UCSD-AML1 (cell line): Measurements from ENCODE around the gene SEC14L1.
"Not testable (repeated sequence)": the region's sequence is repeated elsewhere in the genome, so short reads cannot be mapped to it uniquely, and the experiment has no call there.

Experiments used
- DNase-seq: peaks from one replicate; lab custom pipeline; 2025; ENCODE audit not compliant: unreplicated experiment; lab: John Stamatoyannopoulos, UW

The SEC14L1 gene

DNA sequence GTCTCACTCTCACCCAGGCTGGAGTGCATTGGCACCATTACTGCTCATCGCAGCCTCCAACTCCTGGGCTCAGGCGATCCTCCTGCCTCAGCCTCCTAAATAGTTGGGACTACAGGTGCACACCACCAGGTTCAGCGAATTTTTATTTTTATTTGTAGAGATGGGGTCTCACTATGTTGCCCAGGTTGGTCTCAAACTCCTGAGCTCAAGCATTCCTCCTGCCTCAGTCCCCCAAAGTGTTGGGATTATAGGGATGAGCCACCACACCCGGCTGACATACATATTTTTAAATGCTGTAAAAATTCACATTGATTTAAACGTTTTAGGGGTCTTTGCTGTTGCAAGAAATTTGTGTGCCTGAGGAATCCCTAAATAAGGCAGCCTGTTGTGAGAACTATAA lies 24.8 kb upstream of the SEC14L1 start:
- DNase-seq = no peak

GRCh38 chr17:77116371-77116860 lies 24.4 kb upstream of the SEC14L1 start:
- no peak for DNase-seq

DNA sequence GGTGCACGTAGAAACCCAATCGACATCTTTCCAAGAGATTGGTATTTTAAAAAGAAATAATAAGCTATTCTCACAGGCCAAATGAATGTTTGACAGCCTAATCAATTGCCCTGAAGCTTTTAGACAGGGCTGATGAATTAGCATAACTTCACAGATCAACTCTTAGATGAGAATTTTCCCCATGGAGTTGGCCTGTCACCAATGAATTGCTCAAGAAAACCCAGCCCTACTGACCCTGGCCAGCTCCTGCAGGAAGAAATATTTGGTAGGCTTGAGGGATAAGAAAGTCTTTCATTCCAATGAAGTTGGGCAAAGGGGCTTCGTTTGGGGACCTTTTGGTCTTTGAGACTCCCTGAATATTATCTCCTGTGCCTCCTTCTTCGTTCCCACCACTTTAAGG lies 23.4 kb upstream of the SEC14L1 start:
- no peak for DNase-seq

- DNase-seq = no peak
Measured at GRCh38 chr17:77118251-77118928, 22.4 kb upstream of the SEC14L1 start.

DNA sequence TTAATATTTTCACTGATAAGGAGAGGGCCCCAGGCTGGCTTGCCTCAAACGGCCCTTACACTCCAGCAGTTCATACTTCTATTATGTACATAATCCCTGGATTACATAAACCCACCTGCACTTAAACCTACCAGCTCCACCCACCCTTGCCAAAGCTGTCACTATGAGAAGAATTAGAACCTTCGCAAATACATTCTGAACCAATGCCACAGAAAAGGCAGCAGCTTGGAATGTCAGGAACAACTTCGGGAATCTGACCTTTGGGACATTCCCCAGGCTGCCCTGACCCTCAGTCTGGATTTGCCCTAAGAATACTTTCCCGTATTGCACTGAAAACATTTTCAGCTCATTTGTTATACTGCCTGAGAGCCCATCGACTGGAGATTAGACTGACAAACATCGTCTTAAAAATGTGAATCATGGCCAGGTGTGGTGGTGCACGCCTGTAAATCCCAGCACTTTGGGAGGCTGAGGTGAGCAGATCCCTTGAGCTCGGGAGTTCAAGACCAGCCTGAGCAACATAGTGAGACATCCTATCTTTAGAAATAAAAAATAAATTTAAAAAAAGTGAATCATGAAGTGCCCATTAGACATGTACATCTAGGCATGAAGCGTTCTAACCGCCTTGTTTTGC lies 21.0 kb upstream of the SEC14L1 start:
- no peak for DNase-seq

GRCh38 chr17:77120868-77121267 lies 19.9 kb upstream of the SEC14L1 start:
- no peak for DNase-seq

DNA sequence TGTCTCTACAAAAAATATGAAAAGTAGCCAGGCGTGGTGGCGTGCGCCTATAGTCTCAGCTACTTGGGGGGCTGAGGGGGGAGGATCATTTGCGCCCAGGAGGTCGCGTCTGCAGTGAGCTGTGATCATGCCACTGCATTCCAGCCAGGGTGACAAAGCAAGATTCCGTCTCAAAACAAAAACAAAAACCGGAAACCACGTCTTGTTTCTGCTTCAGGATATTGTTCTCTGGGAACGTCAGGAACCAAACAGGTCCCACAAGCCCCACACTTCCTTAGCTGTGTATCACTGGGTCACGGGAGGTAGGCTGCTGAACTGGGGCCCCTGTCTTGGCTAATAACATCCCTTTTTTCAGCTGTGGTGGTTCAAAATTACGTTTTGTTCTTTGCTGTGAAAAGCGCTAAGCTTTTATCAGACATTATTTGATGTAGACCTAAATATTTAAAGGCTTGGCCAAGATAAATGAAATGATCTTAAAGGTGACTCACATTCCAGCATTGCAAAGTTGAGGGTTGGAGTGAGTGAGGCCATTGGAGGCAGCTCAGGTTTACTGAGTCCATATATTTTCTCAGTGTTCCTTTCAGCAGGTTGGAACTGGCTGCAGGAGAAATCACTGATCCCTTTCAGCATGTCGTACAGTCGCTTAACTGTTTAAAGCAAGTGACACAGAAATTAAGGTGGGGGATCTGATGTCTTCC lies 16.4 kb upstream of the SEC14L1 start:
- DNase-seq = peak; percentile 28

DNA sequence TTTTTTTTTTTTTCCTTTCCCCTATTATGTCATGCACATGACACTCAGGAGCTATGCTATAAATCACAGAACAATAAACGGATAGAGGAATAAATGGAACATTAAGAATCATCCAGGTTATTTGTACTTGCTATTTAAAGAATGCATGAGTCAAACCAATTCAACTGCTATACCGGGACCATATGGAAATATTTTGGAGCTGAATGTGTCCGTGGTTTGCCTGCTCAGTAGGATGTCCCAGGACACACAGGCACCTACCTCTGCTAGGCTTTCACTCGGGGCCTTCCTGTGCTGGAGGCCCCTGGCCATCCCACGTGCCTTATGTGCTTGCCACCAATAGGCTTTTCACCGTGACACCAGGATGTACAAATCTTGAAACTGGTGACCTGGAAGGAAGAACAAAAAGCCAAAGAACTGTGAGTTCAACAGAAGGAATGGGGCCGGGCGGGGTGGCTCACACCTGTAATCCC lies 15.3 kb upstream of the SEC14L1 start:
- no peak for DNase-seq

GRCh38 chr17:77126519-77126918 lies 14.2 kb upstream of the SEC14L1 start:
- DNase-seq = no peak

- peak; percentile 53 for DNase-seq
Measured at GRCh38 chr17:77127735-77128361, 12.9 kb upstream of the SEC14L1 start.

- no peak for DNase-seq
Measured at GRCh38 chr17:77128896-77129567, 11.7 kb upstream of the SEC14L1 start.

DNA sequence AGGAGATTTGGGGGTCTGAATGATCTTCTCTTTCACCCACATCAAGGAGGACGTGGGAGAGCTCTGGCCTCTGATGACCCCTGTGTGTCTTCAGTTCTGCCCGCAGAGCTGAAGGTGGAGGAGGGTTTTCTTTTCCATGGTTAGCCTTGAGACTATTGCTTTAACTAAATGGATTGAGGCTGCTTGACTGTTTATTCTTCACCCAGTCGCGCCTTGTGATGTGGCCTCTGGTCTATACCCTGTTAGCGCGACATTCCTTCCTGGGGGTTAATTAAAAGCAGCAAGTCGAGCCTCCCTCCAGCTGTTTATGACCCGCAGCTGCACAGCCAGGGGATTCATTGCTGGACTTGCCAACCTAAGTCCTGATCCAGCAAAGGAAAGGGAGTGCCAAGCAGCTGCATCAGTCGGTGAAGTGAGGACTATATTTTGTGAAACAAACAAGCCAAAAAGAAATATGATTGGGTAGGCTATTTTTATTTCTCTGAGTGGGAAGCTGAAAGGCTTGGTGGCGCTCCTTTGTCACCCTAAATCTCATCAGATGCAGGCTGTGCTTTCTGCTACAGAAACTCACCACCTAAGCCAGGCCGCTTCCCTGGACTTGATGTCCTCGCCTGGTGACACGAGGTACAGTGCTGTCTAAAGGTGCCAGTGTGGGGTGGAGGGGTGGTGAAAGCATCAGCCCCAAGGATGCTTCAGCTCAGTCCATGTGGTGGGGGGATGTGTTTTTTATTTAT lies 11.0 kb upstream of the SEC14L1 start:
- no peak for DNase-seq

DNA sequence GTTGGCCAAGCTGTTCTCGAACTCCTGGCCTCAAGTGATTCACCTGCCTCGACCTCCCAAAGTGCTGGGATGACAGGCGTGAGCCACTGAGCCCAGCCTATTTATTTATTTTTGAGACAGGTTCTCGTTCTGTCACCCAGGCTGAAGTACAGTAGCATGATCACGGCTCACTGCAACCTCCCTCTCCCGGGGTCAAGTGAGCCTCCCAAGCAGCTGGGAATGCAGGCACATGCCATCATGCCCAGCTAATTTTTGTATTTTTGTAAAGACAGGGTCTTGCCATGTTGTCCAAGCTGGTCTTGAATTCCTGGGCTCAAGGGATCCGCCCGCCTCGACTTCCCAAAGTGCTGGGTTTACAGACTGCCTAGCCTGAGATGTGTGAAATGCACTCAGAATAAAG lies 10.2 kb upstream of the SEC14L1 start:
- DNase-seq = no peak

GRCh38 chr17:77131904-77132303 lies 8.9 kb upstream of the SEC14L1 start:
- no peak for DNase-seq

GRCh38 chr17:77132411-77133086 lies 8.2 kb upstream of the SEC14L1 start:
- no peak for DNase-seq

- no peak for DNase-seq
Measured at GRCh38 chr17:77133087-77133638, 7.6 kb upstream of the SEC14L1 start.

GRCh38 chr17:77136420-77136767 lies 4.4 kb upstream of the SEC14L1 start:
- no peak for DNase-seq

GRCh38 chr17:77137111-77137510 lies 3.7 kb upstream of the SEC14L1 start:
- no peak for DNase-seq

- DNase-seq = not testable (repeated sequence)
Measured at GRCh38 chr17:77137886-77138285, 2.9 kb upstream of the SEC14L1 start.
